Measurements from ENCODE around the gene ZNF584. TPM values are rescaled to one million over a fixed set of nuclear protein-coding genes. Genes with fewer than 3 reads are reported as not detected.

ZNF584 gene
- total and polyA plus RNA-seq, 10 of the 15 experiments (the other 5 are each of a cell fraction or from before 2014, with no cell fraction given): 2.0 to 10.7 (median 6.3) TPM

DNA sequence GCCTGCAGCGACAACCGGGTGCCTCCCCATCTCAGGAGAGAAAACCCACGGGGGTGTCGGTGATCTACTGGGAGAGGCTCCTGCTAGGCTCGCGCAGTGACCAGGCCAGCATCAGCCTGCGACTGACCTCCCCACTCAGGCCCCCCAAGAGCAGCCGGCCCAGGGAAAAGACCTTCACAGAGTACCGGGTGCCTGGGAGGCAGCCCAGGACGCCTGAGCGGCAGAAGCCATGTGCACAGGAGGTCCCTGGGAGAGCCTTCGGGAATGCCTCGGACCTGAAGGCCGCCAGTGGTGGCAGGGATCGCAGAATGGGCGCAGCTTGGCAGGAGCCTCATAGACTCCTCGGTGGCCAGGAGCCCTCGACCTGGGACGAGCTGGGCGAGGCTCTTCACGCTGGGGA lies 46.9 kb downstream of the ZNF584 start:
- no peak overlapping the region for H3K27ac ChIP-seq (ENCODE audit: control insufficient read depth, insufficient read depth)
- no peaks in the 10 kb centered on the region for H3K9me3 ChIP-seq (replicated peaks; ENCODE audit: control insufficient read depth, insufficient read depth, low read length)
- RAD21 ChIA-PET (ENCODE audit: unreplicated experiment): no interaction called here
- no peak for FAIRE-seq
- POLR2A ChIA-PET: no interaction called here
- in situ Hi-C loops (cut with MboI) (no loop called here), intact Hi-C loops (cut with micrococcal nuclease; ENCODE audit: unreplicated experiment) (no loop called here)
- SMC1A ChIA-PET (ENCODE audit: uncharacterized antibody, unreplicated experiment): no interaction called here
- H3K36me3 ChIP-seq (ENCODE audit: control insufficient read depth in 2 of 2, insufficient read depth in 2 of 2, low read length in 1 of 2): peaks cover 0 to 2% of the 10 kb centered on the region in 2 experiments; a peak in 1 of 4 replicates
- H2AFZ ChIP-seq (ENCODE audit: control insufficient read depth, low read depth, low read length): no peak overlapping the region
- no peak overlapping the region for H3K4me2 ChIP-seq (ENCODE audit: control insufficient read depth, insufficient read depth)
- WGBS (ENCODE audit: insufficient coverage, insufficient replicate concordance, low lambda C conversion rate, missing lambda C conversion rate): 97% methylated on average over 20 of the region's 21 CpGs
- peaks cover 4% of the 10 kb centered on the region; the same call in 1 of the 2 replicates for H3K4me1 ChIP-seq (ENCODE audit: control insufficient read depth, insufficient read depth, low read length)
- BruUV-seq (replicated peaks): no TSS peak
- ATAC-seq: no peak
- H3K4me3 ChIP-seq: no peak overlapping the region
- H3K27me3 ChIP-seq (replicated peaks in 1 of 2; ENCODE audit: control insufficient read depth in 2 of 2, insufficient read depth in 2 of 2, low read length in 1 of 2): no peaks in the 10 kb centered on the region
- CTCF ChIA-PET: no interaction called here
- no peak for DNase-seq (ENCODE audit: low read depth, low spot score)
- no peak overlapping the region for H3K9ac ChIP-seq (ENCODE audit: control insufficient read depth, insufficient read depth, low read length)
- no peaks in the 10 kb centered on the region for H4K20me1 ChIP-seq (ENCODE audit: control insufficient read depth, insufficient read depth)
- no peaks in the 10 kb centered on the region; the same call in 1 of the 2 replicates for H3K79me2 ChIP-seq (ENCODE audit: control insufficient read depth, insufficient read depth, low read length)
- TF ChIP-seq ATF7 (IDR thresholded peaks at IDR 0.05; ENCODE audit: low read depth) (no peak), RAD21 (IDR thresholded peaks at IDR 0.05; ENCODE audit: insufficient read depth, low read depth, low read length) (no peak), SMARCA5 (IDR thresholded peaks at IDR 0.05) (no peak), MEF2A (IDR thresholded peaks at IDR 0.05; ENCODE audit: insufficient read depth, low read depth, low read length) (no peak), JUNB (IDR thresholded peaks at IDR 0.05) (no peak), SP1 (IDR thresholded peaks at IDR 0.05; ENCODE audit: low read depth, low read length) (no peak), WRNIP1 (IDR thresholded peaks at IDR 0.05; ENCODE audit: borderline replicate concordance, low read depth, low read length) (no peak), NR2C1 (IDR thresholded peaks at IDR 0.05) (no peak), RBBP5 (conservative IDR thresholded peaks at IDR 0.05) (no peak), TCF12 (IDR thresholded peaks at IDR 0.05; ENCODE audit: low read depth, low read length) (no peak), BHLHE40 (IDR thresholded peaks at IDR 0.05; ENCODE audit: borderline replicate concordance in 1 of 2, low read depth in 2 of 2, low read length in 1 of 2) (no peak), CREM (IDR thresholded peaks at IDR 0.05; ENCODE audit: low read depth) (no peak), PAX8 (IDR thresholded peaks at IDR 0.05) (no peak), IKZF2 (IDR thresholded peaks at IDR 0.05) (no peak), HDAC6 (IDR thresholded peaks at IDR 0.05; ENCODE audit: unreplicated experiment) (no peak), MYB (IDR thresholded peaks at IDR 0.05; ENCODE audit: borderline replicate concordance, low read depth, low read length) (no peak)
- TF ChIP-seq, protein P1, sequence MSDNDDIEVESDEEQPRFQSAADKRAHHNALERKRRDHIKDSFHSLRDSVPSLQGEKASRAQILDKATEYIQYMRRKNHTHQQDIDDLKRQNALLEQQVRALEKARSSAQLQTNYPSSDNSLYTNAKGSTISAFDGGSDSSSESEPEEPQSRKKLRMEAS (IDR thresholded peaks at IDR 0.05; ENCODE audit: low read depth, low read length): no peak
- TF ChIP-seq, protein P2, sequence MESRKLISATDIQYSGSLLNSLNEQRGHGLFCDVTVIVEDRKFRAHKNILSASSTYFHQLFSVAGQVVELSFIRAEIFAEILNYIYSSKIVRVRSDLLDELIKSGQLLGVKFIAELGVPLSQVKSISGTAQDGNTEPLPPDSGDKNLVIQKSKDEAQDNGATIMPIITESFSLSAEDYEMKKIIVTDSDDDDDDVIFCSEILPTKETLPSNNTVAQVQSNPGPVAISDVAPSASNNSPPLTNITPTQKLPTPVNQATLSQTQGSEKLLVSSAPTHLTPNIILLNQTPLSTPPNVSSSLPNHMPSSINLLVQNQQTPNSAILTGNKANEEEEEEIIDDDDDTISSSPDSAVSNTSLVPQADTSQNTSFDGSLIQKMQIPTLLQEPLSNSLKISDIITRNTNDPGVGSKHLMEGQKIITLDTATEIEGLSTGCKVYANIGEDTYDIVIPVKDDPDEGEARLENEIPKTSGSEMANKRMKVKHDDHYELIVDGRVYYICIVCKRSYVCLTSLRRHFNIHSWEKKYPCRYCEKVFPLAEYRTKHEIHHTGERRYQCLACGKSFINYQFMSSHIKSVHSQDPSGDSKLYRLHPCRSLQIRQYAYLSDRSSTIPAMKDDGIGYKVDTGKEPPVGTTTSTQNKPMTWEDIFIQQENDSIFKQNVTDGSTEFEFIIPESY (IDR thresholded peaks at IDR 0.05): no peak
- TF ChIP-seq, protein P3, sequence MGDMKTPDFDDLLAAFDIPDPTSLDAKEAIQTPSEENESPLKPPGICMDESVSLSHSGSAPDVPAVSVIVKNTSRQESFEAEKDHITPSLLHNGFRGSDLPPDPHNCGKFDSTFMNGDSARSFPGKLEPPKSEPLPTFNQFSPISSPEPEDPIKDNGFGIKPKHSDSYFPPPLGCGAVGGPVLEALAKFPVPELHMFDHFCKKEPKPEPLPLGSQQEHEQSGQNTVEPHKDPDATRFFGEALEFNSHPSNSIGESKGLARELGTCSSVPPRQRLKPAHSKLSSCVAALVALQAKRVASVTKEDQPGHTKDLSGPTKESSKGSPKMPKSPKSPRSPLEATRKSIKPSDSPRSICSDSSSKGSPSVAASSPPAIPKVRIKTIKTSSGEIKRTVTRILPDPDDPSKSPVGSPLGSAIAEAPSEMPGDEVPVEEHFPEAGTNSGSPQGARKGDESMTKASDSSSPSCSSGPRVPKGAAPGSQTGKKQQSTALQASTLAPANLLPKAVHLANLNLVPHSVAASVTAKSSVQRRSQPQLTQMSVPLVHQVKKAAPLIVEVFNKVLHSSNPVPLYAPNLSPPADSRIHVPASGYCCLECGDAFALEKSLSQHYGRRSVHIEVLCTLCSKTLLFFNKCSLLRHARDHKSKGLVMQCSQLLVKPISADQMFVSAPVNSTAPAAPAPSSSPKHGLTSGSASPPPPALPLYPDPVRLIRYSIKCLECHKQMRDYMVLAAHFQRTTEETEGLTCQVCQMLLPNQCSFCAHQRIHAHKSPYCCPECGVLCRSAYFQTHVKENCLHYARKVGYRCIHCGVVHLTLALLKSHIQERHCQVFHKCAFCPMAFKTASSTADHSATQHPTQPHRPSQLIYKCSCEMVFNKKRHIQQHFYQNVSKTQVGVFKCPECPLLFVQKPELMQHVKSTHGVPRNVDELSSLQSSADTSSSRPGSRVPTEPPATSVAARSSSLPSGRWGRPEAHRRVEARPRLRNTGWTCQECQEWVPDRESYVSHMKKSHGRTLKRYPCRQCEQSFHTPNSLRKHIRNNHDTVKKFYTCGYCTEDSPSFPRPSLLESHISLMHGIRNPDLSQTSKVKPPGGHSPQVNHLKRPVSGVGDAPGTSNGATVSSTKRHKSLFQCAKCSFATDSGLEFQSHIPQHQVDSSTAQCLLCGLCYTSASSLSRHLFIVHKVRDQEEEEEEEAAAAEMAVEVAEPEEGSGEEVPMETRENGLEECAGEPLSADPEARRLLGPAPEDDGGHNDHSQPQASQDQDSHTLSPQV (IDR thresholded peaks at IDR 0.05): no peak
